ENCODE measurements around the gene SPATA2. TPM values are rescaled to one million over a fixed set of nuclear protein-coding genes. Genes with fewer than 3 reads are reported as not detected.

Gene SPATA2
- total and polyA plus RNA-seq, 2 of the 13 experiments (the other 11 are each of a cell fraction or from before 2014, with no cell fraction given): 3.2 to 8.7 TPM

- TF ChIP-seq ZNF225 (CRISPR knock-in tag; IDR thresholded peaks at IDR 0.05) (peak; percentile 90), RXRB (CRISPR knock-in tag; IDR thresholded peaks at IDR 0.05; ENCODE audit: borderline replicate concordance) (peak; percentile 65), ISL2 (CRISPR knock-in tag; IDR thresholded peaks at IDR 0.05) (peak; percentile 80), ZFAT (CRISPR knock-in tag; conservative IDR thresholded peaks at IDR 0.05) (no peak), MXD3 (CRISPR knock-in tag; IDR thresholded peaks at IDR 0.05) (peak; percentile 97), ZSCAN25 (CRISPR knock-in tag; IDR thresholded peaks at IDR 0.05) (no peak), YY1 (IDR thresholded peaks at IDR 0.05; ENCODE audit: insufficient read depth, insufficient replicate concordance, low read depth, low read length) (peak; percentile 99), TOPORS (CRISPR knock-in tag; IDR thresholded peaks at IDR 0.05) (peak; percentile 41; the same call in 1 of the 2 replicates), ELF4 (CRISPR knock-in tag; IDR thresholded peaks at IDR 0.05; ENCODE audit: borderline replicate concordance) (no peak), MBD4 (IDR thresholded peaks at IDR 0.05; ENCODE audit: borderline replicate concordance, low read length) (no peak), TBL1XR1 (IDR thresholded peaks at IDR 0.05; ENCODE audit: borderline replicate concordance, low read length, partially characterized antibody) (peak; percentile 41), GMEB2 (CRISPR knock-in tag; IDR thresholded peaks at IDR 0.05; ENCODE audit: low read depth) (peak; percentile 66), SRY (CRISPR knock-in tag; IDR thresholded peaks at IDR 0.05) (peak; percentile 92), TCF7 (IDR thresholded peaks at IDR 0.05; ENCODE audit: low read depth) (no peak), ZNF317 (CRISPR knock-in tag; IDR thresholded peaks at IDR 0.05) (no peak; the same call in 1 of the 2 replicates), ZNF614 (CRISPR knock-in tag; IDR thresholded peaks at IDR 0.05; ENCODE audit: borderline replicate concordance) (peak; percentile 76; the same call in 1 of the 2 replicates), USF2 (IDR thresholded peaks at IDR 0.05; ENCODE audit: low read depth, low read length) (no peak), USF2 (CRISPR knock-in tag; IDR thresholded peaks at IDR 0.05; ENCODE audit: borderline replicate concordance) (peak; percentile 61), ASH2L (IDR thresholded peaks at IDR 0.05; ENCODE audit: insufficient read length, low read depth, low read length) (peak; percentile 90), TSC22D2 (CRISPR knock-in tag; IDR thresholded peaks at IDR 0.05; ENCODE audit: borderline replicate concordance) (peak; percentile 96), NR2F6 (IDR thresholded peaks at IDR 0.05) (no peak), NR2F6 (CRISPR knock-in tag; IDR thresholded peaks at IDR 0.05) (peak; percentile 44; the same call in 1 of the 2 replicates), ETV5 (CRISPR knock-in tag; IDR thresholded peaks at IDR 0.05; ENCODE audit: borderline replicate concordance) (peak; percentile 45; the same call in 1 of the 2 replicates), SRSF1 (optimal IDR thresholded peaks at IDR 0.05; ENCODE audit: low read depth, low read length) (peak; percentile 96), ZNF275 (CRISPR knock-in tag; IDR thresholded peaks at IDR 0.05; ENCODE audit: borderline replicate concordance) (no peak)
Measured at GRCh38 chr20:49936153-49937026, 21.1 kb upstream of the SPATA2 start, which contains the start of gene RNF114 (continued).

All from HepG2 (cell line).